Myometrial cell (primary cell): ENCODE measurements around the gene POU2AF1. TPM values are rescaled to one million over a fixed set of nuclear protein-coding genes. Genes with fewer than 3 reads are reported as not detected.

ENCODE experiments used
- total RNA-seq: library from RNA; depleted of rRNA; stranded (reverse); fragments of >200 nt; gene quantifications from 2 replicates; pipeline ENCODE4 v1.2.3, GENCODE V29; 2015

POU2AF1 gene, protein sequence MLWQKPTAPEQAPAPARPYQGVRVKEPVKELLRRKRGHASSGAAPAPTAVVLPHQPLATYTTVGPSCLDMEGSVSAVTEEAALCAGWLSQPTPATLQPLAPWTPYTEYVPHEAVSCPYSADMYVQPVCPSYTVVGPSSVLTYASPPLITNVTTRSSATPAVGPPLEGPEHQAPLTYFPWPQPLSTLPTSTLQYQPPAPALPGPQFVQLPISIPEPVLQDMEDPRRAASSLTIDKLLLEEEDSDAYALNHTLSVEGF
- total RNA-seq, result not detected in 2 replicates

DNA sequence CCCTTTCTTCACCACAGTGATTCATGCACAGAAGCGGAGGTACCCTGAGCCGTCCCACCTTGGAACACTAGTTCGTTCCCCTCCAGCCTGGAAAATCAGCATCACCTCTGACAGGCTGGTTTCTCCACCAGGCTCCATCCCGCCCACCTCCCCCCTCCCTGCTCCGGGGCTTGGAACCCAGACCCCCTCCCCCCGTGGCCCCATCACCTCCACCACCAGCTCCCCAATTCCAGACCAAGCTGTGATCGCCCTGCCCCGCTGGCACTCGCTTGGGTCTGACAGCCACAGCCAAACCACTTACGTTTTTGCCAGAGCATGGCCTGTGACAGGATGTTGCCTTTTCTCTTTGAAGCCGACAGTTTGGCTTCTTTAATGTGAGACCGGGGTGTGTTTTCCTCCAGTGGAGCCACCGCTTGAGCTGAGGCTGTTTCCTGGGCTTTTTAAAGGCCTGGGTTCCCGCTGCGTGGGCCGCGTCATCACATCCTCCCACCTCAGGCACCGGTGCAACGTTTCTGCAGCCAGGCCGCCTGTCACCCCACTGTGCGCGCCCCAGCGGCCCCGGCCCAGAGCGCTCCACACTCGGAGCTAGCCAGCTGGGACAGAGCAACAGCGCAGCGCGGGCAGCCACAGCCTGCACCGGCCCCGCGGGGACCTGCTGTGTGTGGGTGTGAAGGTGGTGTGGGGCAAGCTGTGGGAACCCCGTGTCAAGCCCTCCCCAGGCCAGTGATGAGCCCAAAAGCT, at the start of gene POU2AF1:
TSS of gene POU2AF1 (minus strand) at position 415 of the 741 bp plus-strand sequence. CDS start at position 317, 98 bp downstream.

Other genes starting within 250 kb of the POU2AF1 start
- gene POU2AF2, start 133.6 kb downstream of the POU2AF1 start, total RNA-seq, result not detected in 2 replicates
- not detected in 2 replicates for gene POU2AF3, start 80.7 kb downstream of the POU2AF1 start, total RNA-seq
- not detected in 2 replicates for gene BTG4, start 133.1 kb upstream of the POU2AF1 start, total RNA-seq
- not detected in 2 replicates for gene HOATZ, start 135.5 kb upstream of the POU2AF1 start, total RNA-seq
- gene LAYN, start 161.4 kb upstream of the POU2AF1 start, total RNA-seq, result 55.1 and 55.8 TPM in 2 replicates
- gene SIK2, start 223.2 kb upstream of the POU2AF1 start, total RNA-seq, result 9.9 and 13.0 TPM in 2 replicates